VCaP (cell line): ENCODE measurements around the gene PARP12.

Experiments
- H3K27ac ChIP-seq: fragments of 450-650 bp; 2 replicates; pipeline ENCODE4 v1.5.1; 2017
- CTCF ChIP-seq: fragments of 450-650 bp; conservative IDR thresholded peaks from 2 replicates; pipeline ENCODE4 v1.5.1; 2017; ENCODE audit warnings: mild to moderate bottlenecking, moderate library complexity

The PARP12 gene

GRCh38 chr7:140044251-140044650 is 18.5 kb downstream of the PARP12 start:
- H3K27ac ChIP-seq, result no peak overlapping the region
- no peak for TF ChIP-seq CTCF

GRCh38 chr7:140042386-140042670 is 20.4 kb downstream of the PARP12 start:
- H3K27ac ChIP-seq, result no peak overlapping the region
- TF ChIP-seq CTCF, result no peak

GRCh38 chr7:140041659-140042385 is 20.9 kb downstream of the PARP12 start:
- TF ChIP-seq CTCF, result no peak
- H3K27ac ChIP-seq, result no peak overlapping the region

- TF ChIP-seq CTCF, result no peak
- H3K27ac ChIP-seq, result no peak overlapping the region
Observed at GRCh38 chr7:140039896-140040295, 22.9 kb downstream of the PARP12 start.

GRCh38 chr7:140039066-140039465 is 23.7 kb downstream of the PARP12 start:
- no peak for TF ChIP-seq CTCF
- H3K27ac ChIP-seq, result no peak overlapping the region

GRCh38 chr7:140036224-140036962 is 26.4 kb downstream of the PARP12 start:
- H3K27ac ChIP-seq, result no peak overlapping the region
- no peak for TF ChIP-seq CTCF

GRCh38 chr7:140035400-140036223 is 27.1 kb downstream of the PARP12 start:
- no peak for TF ChIP-seq CTCF
- H3K27ac ChIP-seq, result no peak overlapping the region
